ENCODE data around the gene WFIKKN2. TPM values are rescaled to one million over a fixed set of nuclear protein-coding genes. Genes with fewer than 3 reads are reported as not detected.

Gene WFIKKN2
- polyA plus RNA-seq, 2 of the 4 experiments (the other 2 are of a cell fraction) = not detected

GRCh38 chr17:50830352-50830751, 5.0 kb upstream of the WFIKKN2 start:
- no peak overlapping the region for H3K4me3 ChIP-seq
- no peak overlapping the region for H3K4me2 ChIP-seq
- 66% methylated on average over 5 of the region's 5 CpGs for WGBS (ENCODE audit: missing lambda C conversion rate)
- CTCF ChIA-PET = interaction anchor here (0.7 to 12.3 kb wide), 10 partner anchors 8 to 280 kb away, joined by 3 to 111 read pairs (median 4); no protein-coding TSS in a partner anchor
- H3K27ac ChIP-seq = no peak overlapping the region
- no peaks in the 10 kb centered on the region for H3K9me3 ChIP-seq
- no peaks in the 10 kb centered on the region for H3K4me1 ChIP-seq
- ATAC-seq = no peak
- no peak for DNase-seq (ENCODE audit: low read depth in 1 of 2, low spot score in 1 of 2)
- POLR2A ChIA-PET = no interaction called here
- FAIRE-seq = no peak
- TF ChIP-seq NPAS2 (CRISPR knock-in tag; IDR thresholded peaks at IDR 0.05; ENCODE audit: borderline replicate concordance) (no peak), CEBPB (IDR thresholded peaks at IDR 0.05) (no peak), BHLHE40 (IDR thresholded peaks at IDR 0.05; ENCODE audit: low read depth, low read length) (no peak), KDM5A (IDR thresholded peaks at IDR 0.05) (no peak), HOXA7 (CRISPR knock-in tag; IDR thresholded peaks at IDR 0.05) (no peak), KDM1A (IDR thresholded peaks at IDR 0.05; ENCODE audit: low read depth) (no peak), FOSB (CRISPR knock-in tag; IDR thresholded peaks at IDR 0.05) (no peak), SREBF2 (IDR thresholded peaks at IDR 0.05) (no peak), ESRRA (IDR thresholded peaks at IDR 0.05; ENCODE audit: borderline replicate concordance, low read length) (no peak), RFX5 (IDR thresholded peaks at IDR 0.05) (no peak), HEYL (CRISPR knock-in tag; IDR thresholded peaks at IDR 0.05) (no peak), RNF2 (IDR thresholded peaks at IDR 0.05; ENCODE audit: borderline replicate concordance, low read depth) (no peak), EHF (CRISPR knock-in tag; IDR thresholded peaks at IDR 0.05) (no peak)

GRCh38 chr17:50830994-50831393, 4.4 kb upstream of the WFIKKN2 start:
- Histone ChIP-seq H3K27ac (no peak overlapping the region), H3K4me1 (no peaks in the 10 kb centered on the region), H3K4me3 (no peak overlapping the region), H3K4me2 (no peak overlapping the region), H3K9me3 (no peaks in the 10 kb centered on the region)
- FAIRE-seq (no peak), DNase-seq (ENCODE audit: low read depth in 1 of 2, low spot score in 1 of 2) (no peak), ATAC-seq (no peak)
- TF ChIP-seq JUNB (IDR thresholded peaks at IDR 0.05) (no peak), RFX5 (IDR thresholded peaks at IDR 0.05) (no peak), CBX8 (IDR thresholded peaks at IDR 0.05) (no peak), JUN (IDR thresholded peaks at IDR 0.05) (no peak), POLR2AphosphoS2 (conservative IDR thresholded peaks at IDR 0.05; ENCODE audit: low read length) (no peak), ZSCAN20 (CRISPR knock-in tag; IDR thresholded peaks at IDR 0.05) (no peak), POLR2A (IDR thresholded peaks at IDR 0.05; ENCODE audit: low read length) (no peak), PHF8 (IDR thresholded peaks at IDR 0.05; ENCODE audit: borderline replicate concordance, low read depth) (no peak), TP53 (CRISPR knock-in tag; IDR thresholded peaks at IDR 0.05) (no peak), MAZ (IDR thresholded peaks at IDR 0.05; ENCODE audit: borderline replicate concordance, low read depth, low read length) (no peak), ZC3H11A (IDR thresholded peaks at IDR 0.05) (no peak), EHMT2 (IDR thresholded peaks at IDR 0.05; ENCODE audit: low read depth) (no peak), HOXA7 (CRISPR knock-in tag; IDR thresholded peaks at IDR 0.05) (no peak)
- WGBS (ENCODE audit: missing lambda C conversion rate) = 90% methylated on average over 7 of the region's 12 CpGs
- ChIA-PET POLR2A (no interaction called here), CTCF (interaction anchor here (0.6 to 12.3 kb wide), 10 partner anchors 9 to 280 kb away, joined by 3 to 111 read pairs (median 4); no protein-coding TSS in a partner anchor)

- no peak; a peak in 1 of 6 replicates for ATAC-seq
- Histone ChIP-seq H3K4me1 (no peaks in the 10 kb centered on the region), H3K27ac (no peak overlapping the region), H3K4me3 (no peak overlapping the region), H3K9me3 (no peaks in the 10 kb centered on the region), H3K4me2 (no peak overlapping the region)
- CTCF ChIA-PET = interaction anchor here (0.6 to 12.3 kb wide), 7 partner anchors 8 to 48 kb away, joined by 3 to 111 read pairs (median 5); no protein-coding TSS in a partner anchor
- WGBS (ENCODE audit: missing lambda C conversion rate) = 77% methylated on average over 10 of the region's 11 CpGs
- TF ChIP-seq E2F6 (IDR thresholded peaks at IDR 0.05; ENCODE audit: borderline replicate concordance, low read depth) (no peak), HES2 (IDR thresholded peaks at IDR 0.05) (no peak), SMC3 (IDR thresholded peaks at IDR 0.05) (no peak), MAZ (IDR thresholded peaks at IDR 0.05; ENCODE audit: borderline replicate concordance, low read depth, low read length) (no peak), RNF2 (IDR thresholded peaks at IDR 0.05; ENCODE audit: borderline replicate concordance, low read depth) (no peak), HMGXB4 (CRISPR knock-in tag; IDR thresholded peaks at IDR 0.05; ENCODE audit: borderline replicate concordance) (no peak), PBX3 (IDR thresholded peaks at IDR 0.05) (no peak), JUNB (IDR thresholded peaks at IDR 0.05) (no peak), FOXS1 (CRISPR knock-in tag; IDR thresholded peaks at IDR 0.05) (no peak)
- no peak for DNase-seq (ENCODE audit: low read depth in 1 of 2, low spot score in 1 of 2)
- POLR2A ChIA-PET = no interaction called here
- no peak for FAIRE-seq
Observed at GRCh38 chr17:50831471-50831928, 3.9 kb upstream of the WFIKKN2 start.

Data from A549 (cell line).